Glomerular endothelial cell (primary cell): Measurements from ENCODE around the gene IPO7. TPM values are rescaled to one million over a fixed set of nuclear protein-coding genes. Genes with fewer than 3 reads are reported as not detected.
A peak's percentile ranks its signal among the peaks of the same experiment; 100 is the strongest.
"Not testable (repeated sequence)": the region's sequence is repeated elsewhere in the genome, so short reads cannot be mapped to it uniquely, and the experiment has no call there.

Source experiments
- DNase-seq: peaks from one replicate; pipeline ENCODE4 v3.0.0-alpha.2; 2011; ENCODE audit warnings: low read depth, low spot score; ENCODE audit errors: extremely low read depth
- total RNA-seq: library from RNA; depleted of rRNA; stranded (reverse); fragments of >200 nt; gene quantifications from 2 replicates; pipeline ENCODE4 v1.2.3, GENCODE V29; 2015

IPO7 gene
- total RNA-seq, 1 donor from 2014 or later = 97.7 TPM

GRCh38 chr11:9397746-9398680 lies 13.6 kb downstream of the IPO7 start:
- DNase-seq = no peak

- DNase-seq = no peak
Observed at GRCh38 chr11:9399466-9399865, 15.0 kb downstream of the IPO7 start.

GRCh38 chr11:9401884-9402283 lies 17.4 kb downstream of the IPO7 start:
- DNase-seq = not testable (repeated sequence)

GRCh38 chr11:9428706-9429105 lies 44.3 kb downstream of the IPO7 start:
- DNase-seq = no peak

- DNase-seq = no peak
Observed at GRCh38 chr11:9438611-9439010, 54.2 kb downstream of the IPO7 start.

- no peak for DNase-seq
Observed at GRCh38 chr11:9446230-9446629, 61.8 kb downstream of the IPO7 start.

GRCh38 chr11:9448576-9449352 lies 64.3 kb downstream of the IPO7 start:
- no peak for DNase-seq

- not testable (repeated sequence) for DNase-seq
Observed at GRCh38 chr11:9452023-9452422, 67.6 kb downstream of the IPO7 start.

- no peak for DNase-seq
Observed at GRCh38 chr11:9455722-9456121, 71.3 kb downstream of the IPO7 start.

GRCh38 chr11:9459667-9460321 lies 75.3 kb downstream of the IPO7 start:
- peak; percentile 22 for DNase-seq

- DNase-seq = peak; percentile 98
Observed at GRCh38 chr11:9460322-9461062, 76.0 kb downstream of the IPO7 start, which contains the start of gene ZNF143. ZNF143 (plus strand) TSS chr11:9461012; CDS start chr11:9471309, 10,297 bp downstream.

GRCh38 chr11:9461063-9461759 lies 76.8 kb downstream of the IPO7 start:
- peak; percentile 27 for DNase-seq

GRCh38 chr11:9461760-9462134 lies 77.3 kb downstream of the IPO7 start:
- DNase-seq = peak; percentile 7

GRCh38 chr11:9462172-9462799 lies 77.8 kb downstream of the IPO7 start:
- no peak for DNase-seq

GRCh38 chr11:9462806-9463537 lies 78.5 kb downstream of the IPO7 start:
- DNase-seq = no peak

- DNase-seq = no peak
Observed at GRCh38 chr11:9470765-9471164, 86.3 kb downstream of the IPO7 start.

GRCh38 chr11:9473408-9473807 lies 89.0 kb downstream of the IPO7 start:
- no peak for DNase-seq

- no peak for DNase-seq
Observed at GRCh38 chr11:9479899-9480298, 95.4 kb downstream of the IPO7 start.
